Natural killer cell (primary cell): ENCODE measurements around the gene WIPF3. TPM values are rescaled to one million over a fixed set of nuclear protein-coding genes. Genes with fewer than 3 reads are reported as not detected.

ENCODE experiments used
- ATAC-seq, 3 donors: fragments of 150-1000 bp in 2 of 3; fragments of 200-7000 bp in 1 of 3; cut with Tn5 transposase; 1 replicate in 1 of 3; 2 replicates in 2 of 3; pipeline ENCODE4 v1.10.0; 2021; ENCODE audit warnings: mild to moderate bottlenecking in 2 of 3, moderate library complexity in 2 of 3
- DNase-seq, 2 donors: peaks; one replicate each; pipeline versions ENCODE4 v3.0.0 to v3.0.0-alpha.2; 2013 to 2021; ENCODE audit warnings: mixed read lengths in 1 of 2
- H3K27ac ChIP-seq: one replicate; pipeline ENCODE4 v1.5.1; 2013; ENCODE audit warnings: mild to moderate bottlenecking, low read length
- H3K27me3 ChIP-seq: one replicate; pipeline ENCODE4 v1.6.1; 2013; ENCODE audit warnings: low read length; ENCODE audit not compliant: control insufficient read depth, insufficient read depth
- H3K36me3 ChIP-seq: one replicate; pipeline ENCODE4 v1.6.1; 2013; ENCODE audit warnings: low read length; ENCODE audit not compliant: control insufficient read depth, insufficient read depth
- H3K4me1 ChIP-seq: one replicate; pipeline ENCODE4 v1.6.1; 2013; ENCODE audit warnings: low read length; ENCODE audit not compliant: control insufficient read depth, insufficient read depth
- H3K4me3 ChIP-seq: one replicate; pipeline ENCODE4 v1.5.1; 2013; ENCODE audit warnings: low read length
- H3K9me3 ChIP-seq: one replicate; pipeline ENCODE4 v1.6.1; 2013; ENCODE audit warnings: low read length; ENCODE audit not compliant: control insufficient read depth, insufficient read depth
- H3K27ac Mint-ChIP-seq, 2 donors: one replicate each; pipeline ENCODE4 v1.8.0; 2022; ENCODE audit warnings: mild to moderate bottlenecking in 2 of 2, mixed read lengths in 2 of 2, moderate library complexity in 1 of 2
- H3K27me3 Mint-ChIP-seq, 2 donors: one replicate each; pipeline ENCODE4 v1.8.0; 2022; ENCODE audit warnings: low read depth in 2 of 2, mixed read lengths in 2 of 2
- H3K36me3 Mint-ChIP-seq: one replicate; pipeline ENCODE4 v1.8.0; 2022; ENCODE audit warnings: mixed read lengths
- H3K4me1 Mint-ChIP-seq, 2 donors: one replicate each; pipeline ENCODE4 v1.8.0; 2022; ENCODE audit warnings: mixed read lengths in 2 of 2
- H3K4me3 Mint-ChIP-seq: one replicate; pipeline ENCODE4 v1.8.0; 2022; ENCODE audit warnings: mild to moderate bottlenecking, moderate library complexity, mixed read lengths
- H3K9me3 Mint-ChIP-seq, 2 donors: one replicate each; pipeline ENCODE4 v1.8.0; 2022; ENCODE audit warnings: mixed read lengths in 2 of 2
- CTCF ChIP-seq: fragments of 200-600 bp; IDR thresholded peaks from one replicate; pipeline ENCODE4 v1.8.0; 2022; ENCODE audit warnings: antibody characterized with exemption
- WGBS: methylation state at CpG from one replicate; pipeline ENCODE4 v1.1.7; 2013; ENCODE audit warnings: missing lambda C conversion rate; ENCODE audit not compliant: insufficient coverage; 5-methylcytosine and 5-hydroxymethylcytosine counted together
- intact Hi-C: fragments of 100-400 bp; cut with micrococcal nuclease; formaldehyde crosslinking; loops from one replicate; pipeline ENCODE4 v1.14.2; 2022
- total RNA-seq, 4 donors: library from RNA; stranded (reverse); fragments of 120-200 nt in 1 of 4; gene quantifications; one replicate each; pipeline versions ENCODE4 v1.2.3 to v1.2.4, GENCODE V29; 2013 to 2022

WIPF3 gene
- total RNA-seq, 3 donors from 2014 or later (not counting 1 experiment from before 2014, with no cell fraction given), result not detected

GRCh38 chr7:29920491-29920890, 114.2 kb downstream of the WIPF3 start:
- intact Hi-C loops, result loop anchor here (5.0 kb wide), 1 partner anchor 998 kb away; no protein-coding TSS in a partner anchor
- Mint-ChIP-seq H3K4me3 (no peak overlapping the region), H3K36me3 (no peaks in the 10 kb centered on the region), H3K27me3 (no peaks in the 10 kb centered on the region), H3K9me3 (no peaks in the 10 kb centered on the region), H3K27ac (no peak overlapping the region), H3K4me1 (no peaks in the 10 kb centered on the region)
- TF ChIP-seq CTCF, result no peak
- WGBS, result 89% methylated on average over 5 of the region's 5 CpGs
- no peak overlapping the region for H3K4me3 ChIP-seq
- H3K4me1 ChIP-seq, result no peaks in the 10 kb centered on the region
- DNase-seq, result no peak
- ATAC-seq, result no peak
- H3K9me3 ChIP-seq, result no peaks in the 10 kb centered on the region
- no peaks in the 10 kb centered on the region for H3K27me3 ChIP-seq
- H3K27ac ChIP-seq, result no peak overlapping the region
- H3K36me3 ChIP-seq, result peaks cover 11% of the 10 kb centered on the region

GRCh38 chr7:29921404-29922010, 115.2 kb downstream of the WIPF3 start:
- Mint-ChIP-seq H3K27ac (no peak overlapping the region), H3K27me3 (no peaks in the 10 kb centered on the region), H3K4me3 (no peak overlapping the region), H3K4me1 (no peaks in the 10 kb centered on the region), H3K9me3 (no peaks in the 10 kb centered on the region), H3K36me3 (no peaks in the 10 kb centered on the region)
- Histone ChIP-seq H3K27ac (no peak overlapping the region), H3K4me3 (no peak overlapping the region), H3K36me3 (peaks cover 11% of the 10 kb centered on the region), H3K27me3 (no peaks in the 10 kb centered on the region), H3K4me1 (no peaks in the 10 kb centered on the region), H3K9me3 (no peaks in the 10 kb centered on the region)
- peak; percentile 84 to 95 (median 86) for ATAC-seq
- DNase-seq, result peak in 1 of 2 donors; percentile 68
- TF ChIP-seq CTCF, result peak; percentile 78
- intact Hi-C loops, result loop anchor here (5.0 kb wide), 1 partner anchor 999 kb away; no protein-coding TSS in a partner anchor
- 58% methylated on average over 4 of the region's 4 CpGs for WGBS

- no peaks in the 10 kb centered on the region for H3K4me1 Mint-ChIP-seq
- H3K36me3 Mint-ChIP-seq, result no peaks in the 10 kb centered on the region
- ATAC-seq (no peak), DNase-seq (no peak)
- no peaks in the 10 kb centered on the region for H3K9me3 ChIP-seq
- WGBS, result 91% methylated on average over 7 of the region's 7 CpGs
- peaks cover 11% of the 10 kb centered on the region for H3K36me3 ChIP-seq
- intact Hi-C loops, result loop anchor here (5.0 kb wide), 1 partner anchor 1001 kb away; no protein-coding TSS in a partner anchor
- H3K27me3 Mint-ChIP-seq, result no peaks in the 10 kb centered on the region
- no peak overlapping the region for H3K4me3 ChIP-seq
- no peak for TF ChIP-seq CTCF
- no peaks in the 10 kb centered on the region for H3K9me3 Mint-ChIP-seq
- no peaks in the 10 kb centered on the region for H3K4me1 ChIP-seq
- H3K4me3 Mint-ChIP-seq, result no peak overlapping the region
- H3K27ac Mint-ChIP-seq, result no peak overlapping the region
- H3K27ac ChIP-seq, result no peak overlapping the region
- H3K27me3 ChIP-seq, result no peaks in the 10 kb centered on the region
Measured at GRCh38 chr7:29922921-29923700, 116.8 kb downstream of the WIPF3 start.
